A549 (cell line): Measurements from ENCODE around the gene WDCP. TPM values are rescaled to one million over a fixed set of nuclear protein-coding genes. Genes with fewer than 3 reads are reported as not detected.
A peak's percentile ranks its signal among the peaks of the same experiment; 100 is the strongest.

Experiments used
- ATAC-seq, 2 experiments: fragments of 200-7000 bp in 1 of 2; fragments of >200 bp in 1 of 2; cut with Nextera tagmentation in 1 of 2; cut with Tn5 transposase in 1 of 2; 3 replicates each; pipeline versions ENCODE4 v1.8.0 to v1.9.1; 2018 to 2020; ENCODE audit warnings: mild to moderate bottlenecking in 1 of 2, moderate library complexity in 1 of 2
- CTCF ChIA-PET: fragments of 300-600 bp; sonication (Branson Sonifier 250); formaldehyde crosslinking; extraction: SDS; loops from one replicate; lab custom pipeline; 2021; ENCODE audit warnings: antibody characterized with exemption, inconsistent platforms; lab: Yijun Ruan, JAX
- POLR2A ChIA-PET: fragments of 350-600 bp; formaldehyde crosslinking; extraction: SDS; loops from one replicate; lab custom pipeline; 2021; ENCODE audit warnings: antibody characterized with exemption, inconsistent platforms; lab: Yijun Ruan, JAX
- DNase-seq, 2 experiments: peaks; one replicate each; pipeline versions ENCODE4 v3.0.0 to v3.0.0-alpha.2; 2011 to 2016; ENCODE audit warnings: low read depth in 1 of 2, low spot score in 1 of 2
- FAIRE-seq: peaks from 2 replicates; lab custom pipeline; 2011; peaks lifted over from hg19 to GRCh38; lab: Jason Lieb, UNC
- H3K27ac ChIP-seq, 2 experiments: fragments of >200 bp; sonication (Bioruptor Twin); formaldehyde crosslinking; 3 replicates each; pipeline ENCODE4 v1.5.1; 2016 to 2017
- H3K4me1 ChIP-seq: fragments of >200 bp; sonication (Bioruptor Twin); formaldehyde crosslinking; 3 replicates; pipeline ENCODE4 v1.6.1; 2016
- H3K4me2 ChIP-seq: fragments of >200 bp; sonication (Bioruptor Twin); formaldehyde crosslinking; 3 replicates; pipeline ENCODE4 v1.6.1; 2016
- H3K4me3 ChIP-seq: fragments of >200 bp; sonication (Bioruptor Twin); formaldehyde crosslinking; 3 replicates; pipeline ENCODE4 v1.5.1; 2016
- H3K9me3 ChIP-seq: fragments of >200 bp; sonication (Bioruptor Twin); formaldehyde crosslinking; 3 replicates; pipeline ENCODE4 v1.6.1; 2016
- CBX2 ChIP-seq: fragments of 200-600 bp; sonication (generic); IDR thresholded peaks from 2 replicates; pipeline ENCODE4 v1.6.1; 2016; ENCODE audit warnings: low read depth, mild to moderate bottlenecking, borderline replicate concordance
- CBX8 ChIP-seq: fragments of 200-600 bp; sonication (generic); IDR thresholded peaks from 2 replicates; pipeline ENCODE4 v1.6.1; 2016
- EHF ChIP-seq: fragments of 250-450 bp; sonication (Bioruptor Pico); IDR thresholded peaks from 2 replicates; pipeline ENCODE4 v1.5.0; 2020; ENCODE audit warnings: mild to moderate bottlenecking
- EP300 ChIP-seq, 2 experiments: fragments of >200 bp; sonication (Bioruptor Twin); formaldehyde crosslinking; IDR thresholded peaks; 2 replicates in 1 of 2; 3 replicates in 1 of 2; pipeline ENCODE4 v1.6.1; 2016 to 2017
- HOXA7 ChIP-seq: fragments of 250-450 bp; sonication (Bioruptor Pico); IDR thresholded peaks from 2 replicates; pipeline ENCODE4 v1.5.0; 2020; ENCODE audit warnings: mild to moderate bottlenecking, moderate library complexity
- HOXB5 ChIP-seq: fragments of 250-450 bp; sonication (Bioruptor Pico); IDR thresholded peaks from 2 replicates; pipeline ENCODE4 v1.5.0; 2020; ENCODE audit warnings: mild to moderate bottlenecking, moderate library complexity
- JUNB ChIP-seq: fragments of >200 bp; sonication (Bioruptor Twin); formaldehyde crosslinking; IDR thresholded peaks from 2 replicates; pipeline ENCODE4 v1.6.1; 2016
- MAX ChIP-seq: IDR thresholded peaks from 2 replicates; pipeline ENCODE4 v1.6.1; 2012
- MAZ ChIP-seq: fragments of 150-350 bp; IDR thresholded peaks from 2 replicates; pipeline ENCODE4 v1.6.1; 2014; ENCODE audit warnings: antibody characterized with exemption, low read depth, low read length, borderline replicate concordance
- NPAS2 ChIP-seq: fragments of 250-450 bp; sonication (Bioruptor Pico); IDR thresholded peaks from 2 replicates; pipeline ENCODE4 v1.8.0; 2022; ENCODE audit warnings: mild to moderate bottlenecking, moderate library complexity, borderline replicate concordance
- PBX3 ChIP-seq: IDR thresholded peaks from 2 replicates; pipeline ENCODE4 v1.6.1; 2012
- POLR2A ChIP-seq: IDR thresholded peaks from 2 replicates; pipeline ENCODE4 v1.6.1; 2012; ENCODE audit warnings: mild to moderate bottlenecking, low read length
- POLR2AphosphoS2 ChIP-seq: conservative IDR thresholded peaks from 2 replicates; pipeline ENCODE4 v1.6.1; 2012; ENCODE audit warnings: low read length, improper control_type of control experiment, inconsistent platforms
- RAD21 ChIP-seq, 2 experiments: fragments of >200 bp in 1 of 2; sonication (Bioruptor Twin) in 1 of 2; formaldehyde crosslinking in 1 of 2; IDR thresholded peaks in 1 of 2; conservative IDR thresholded peaks in 1 of 2; 2 replicates in 1 of 2; 3 replicates in 1 of 2; pipeline ENCODE4 v1.6.1; 2012 to 2018; ENCODE audit warnings: inconsistent platforms in 1 of 2
- REST ChIP-seq: fragments of 200-600 bp; sonication (generic); IDR thresholded peaks from 2 replicates; pipeline ENCODE4 v1.6.1; 2016; ENCODE audit warnings: antibody characterized with exemption, mild to moderate bottlenecking, moderate library complexity
- RFX5 ChIP-seq: fragments of 450-650 bp; IDR thresholded peaks from 2 replicates; pipeline ENCODE4 v1.7.1; 2014; ENCODE audit warnings: antibody characterized with exemption, mild to moderate bottlenecking, moderate library complexity
- SMC3 ChIP-seq: fragments of >200 bp; sonication (Bioruptor Twin); formaldehyde crosslinking; IDR thresholded peaks from 3 replicates; pipeline ENCODE4 v1.6.1; 2018; ENCODE audit warnings: inconsistent platforms
- ZC3H11A ChIP-seq: fragments of 450-650 bp; IDR thresholded peaks from 2 replicates; pipeline ENCODE4 v1.6.1; 2014; ENCODE audit warnings: antibody characterized with exemption, mild to moderate bottlenecking
- ZNF302 ChIP-seq: fragments of 250-450 bp; sonication (Bioruptor Pico); IDR thresholded peaks from 2 replicates; pipeline ENCODE4 v1.9.0; 2021; ENCODE audit warnings: inconsistent platforms, mild to moderate bottlenecking, moderate library complexity
- ZSCAN20 ChIP-seq: fragments of 250-450 bp; sonication (Bioruptor Pico); IDR thresholded peaks from 2 replicates; pipeline ENCODE4 v1.8.0; 2022; ENCODE audit warnings: mild to moderate bottlenecking, moderate library complexity
- WGBS: methylation state at CpG from one replicate; pipeline ENCODE4 v1.1.6; 2017; ENCODE audit errors: missing lambda C conversion rate; 5-methylcytosine and 5-hydroxymethylcytosine counted together
- polyA plus RNA-seq, 4 experiments: library from polyadenylated mRNA; depleted of rRNA in 3 of 4; stranded (reverse); fragments of >200 nt; fragmentation: RNase III in 1 of 4; extraction: RNeasy Plus Mini Kit Qiagen cat#74134 plus additional on column Dnase treatment in 1 of 4; gene quantifications; 2 replicates in 3 of 4; 3 replicates in 1 of 4; pipeline ENCODE4 v1.2.3, GENCODE V29; 2011 to 2017

Gene WDCP
- polyA plus RNA-seq, 2 of the 4 experiments (the other 2 are of a cell fraction) = 12.7 to 20.8 TPM

- TF ChIP-seq ZSCAN20 (CRISPR knock-in tag) (no peak), CBX8 (no peak), ZC3H11A (no peak), POLR2A (no peak), MAZ (no peak), CBX2 (no peak)
- TF ChIP-seq, all 56 proteins: peak for 0
- DNase-seq (no peak), FAIRE-seq (no peak), ATAC-seq (peak; percentile 23 to 64; a peak in 2 of 6 replicates)
- Histone ChIP-seq H3K4me2 (no peak overlapping the region), H3K4me3 (no peak overlapping the region), H3K4me1 (0 out of 3 replicates have a peak, but pooled peaks cover 2% of the 10 kb centered on the region), H3K9me3 (no peaks in the 10 kb centered on the region), H3K27ac (no peak overlapping the region)
- WGBS = 92% methylated on average over 9 of the region's 9 CpGs
- ChIA-PET POLR2A (no interaction called here), CTCF (interaction anchor here (1.0 to 2.1 kb wide), 3 partner anchors 14 to 112 kb away, joined by 3 to 10 read pairs (median 3); partner anchors contain the start of gene ATAD2B)
Observed at GRCh38 chr2:24038786-24039499, 8.2 kb downstream of the WDCP start.

DNA sequence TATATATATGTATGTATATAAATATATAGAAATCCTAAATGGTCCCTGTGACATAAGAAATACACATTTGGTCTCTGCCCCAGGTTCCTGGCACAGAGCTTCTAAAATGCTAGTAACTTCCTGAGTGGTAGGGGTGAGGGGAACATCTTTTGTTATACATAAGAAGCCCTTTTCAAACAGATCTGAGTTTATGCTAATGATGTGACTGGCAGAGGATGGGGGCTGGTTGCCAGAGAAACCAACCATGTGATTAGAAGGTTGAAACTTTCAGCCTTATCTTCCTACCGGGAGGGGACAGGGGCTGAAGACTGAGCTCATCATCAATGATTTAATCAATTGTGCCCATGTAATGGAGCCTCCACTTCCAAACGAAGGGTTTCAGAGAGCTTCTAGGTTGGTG, 21.0 kb downstream of the WDCP start:
- DNase-seq (no peak), FAIRE-seq (no peak), ATAC-seq (no peak)
- no peak overlapping the region for H3K27ac ChIP-seq
- H3K4me1 ChIP-seq = peaks cover 18% of the 10 kb centered on the region
- 85% methylated on average over 2 of the region's 2 CpGs for whole genome bisulfite sequencing
- H3K9me3 ChIP-seq = no peaks in the 10 kb centered on the region
- no peak overlapping the region for H3K4me2 ChIP-seq
- POLR2A ChIA-PET = interaction anchor here (0.5 to 1.4 kb wide), 4 partner anchors 11 to 88 kb away, joined by 4 to 6 read pairs (median 4); no protein-coding TSS in a partner anchor
- H3K4me3 ChIP-seq = no peak overlapping the region
- CTCF ChIA-PET = interaction anchor here (1.3 to 6.3 kb wide), 3 partner anchors 12 to 99 kb away, joined by 4 to 43 read pairs (median 6); partner anchors contain the start of genes ATAD2B and TP53I3
- TF ChIP-seq NPAS2 (no peak), HOXB5 (CRISPR knock-in tag) (no peak), ZNF302 (CRISPR knock-in tag) (no peak), PBX3 (no peak), POLR2A (no peak), EHF (CRISPR knock-in tag) (no peak), HOXA7 (CRISPR knock-in tag) (no peak), JUNB (no peak), MAX (no peak), REST (no peak), RAD21 (conservative IDR thresholded peaks at IDR 0.05 in 1 of 2, IDR thresholded peaks at IDR 0.05 in 1 of 2) (no peak), RFX5 (no peak), ZSCAN20 (CRISPR knock-in tag) (no peak), POLR2AphosphoS2 (no peak), SMC3 (no peak), EP300 (IDR thresholded peaks at IDR 0.05) (no peak)
